H1 (cell line): ENCODE measurements around the gene EML5. TPM values are rescaled to one million over a fixed set of nuclear protein-coding genes. Genes with fewer than 3 reads are reported as not detected.

Experiments
- CTCF ChIA-PET: fragments of 300-600 bp; sonication (Branson Sonifier 250); formaldehyde crosslinking; loops from one replicate; lab custom pipeline; 2021; ENCODE audit not compliant: partially characterized antibody; lab: Charles Lee
- POLR2A ChIA-PET: fragments of 300-600 bp; sonication (Branson Sonifier 250); formaldehyde crosslinking; loops from one replicate; lab custom pipeline; 2021; ENCODE audit warnings: inconsistent platforms; ENCODE audit not compliant: partially characterized antibody; lab: Charles Lee
- DNase-seq, 2 experiments: peaks; one replicate each; pipeline versions ENCODE4 v3.0.0 to v3.0.0-alpha.2; 2010 to 2022; ENCODE audit warnings: low spot score in 2 of 2, low read depth in 1 of 2, mixed read lengths in 1 of 2
- FAIRE-seq: peaks from 2 replicates; lab custom pipeline; 2011; peaks lifted over from hg19 to GRCh38; lab: Jason Lieb, UNC
- H2AFZ ChIP-seq: 2 replicates; pipeline ENCODE4 v1.8.1; 2012; ENCODE audit warnings: low read length, inconsistent platforms
- H2AK5ac ChIP-seq: 2 replicates; pipeline ENCODE4 v1.6.1; 2013; ENCODE audit warnings: low read depth, low read length
- H2BK120ac ChIP-seq: replicated peaks from 2 replicates; pipeline ENCODE3; 2013; ENCODE audit warnings: low read depth, low read length, inconsistent platforms
- H2BK12ac ChIP-seq: 2 replicates; pipeline ENCODE4 v1.6.1; 2013; ENCODE audit warnings: low read depth, low read length
- H2BK15ac ChIP-seq: 2 replicates; pipeline ENCODE4 v1.6.1; 2013; ENCODE audit warnings: low read length
- H2BK20ac ChIP-seq: 2 replicates; pipeline ENCODE4 v1.6.1; 2013; ENCODE audit warnings: low read length
- H2BK5ac ChIP-seq: 2 replicates; pipeline ENCODE4 v1.6.1; 2013; ENCODE audit warnings: low read depth, low read length
- H3K14ac ChIP-seq: 2 replicates; pipeline ENCODE4 v1.6.1; 2013; ENCODE audit warnings: inconsistent platforms; ENCODE audit not compliant: insufficient read length
- H3K18ac ChIP-seq: 2 replicates; pipeline ENCODE4 v1.6.1; 2013; ENCODE audit warnings: low read length; ENCODE audit errors: extremely low read depth
- H3K23ac ChIP-seq: 2 replicates; pipeline ENCODE4 v1.6.1; 2013; ENCODE audit warnings: inconsistent platforms; ENCODE audit not compliant: insufficient read length
- H3K23me2 ChIP-seq: 2 replicates; pipeline ENCODE4 v1.6.1; 2013; ENCODE audit warnings: low read depth, low read length
- H3K27ac ChIP-seq: 2 replicates; pipeline ENCODE4 v1.6.1; 2011; ENCODE audit warnings: low read depth, low read length, inconsistent platforms
- H3K27me3 ChIP-seq, 4 experiments: replicated peaks in 1 of 4; 1 replicate in 1 of 4; 2 replicates in 3 of 4; pipeline versions ENCODE4 v1.6.1 to v1.8.1; 2011 to 2013; ENCODE audit warnings: low read length in 3 of 4, mild to moderate bottlenecking in 3 of 4, inconsistent platforms in 2 of 4, mixed read lengths in 2 of 4, moderate library complexity in 1 of 4; ENCODE audit not compliant: control insufficient read depth in 3 of 4, insufficient read depth in 3 of 4; ENCODE audit errors: extremely low read depth in 1 of 4
- H3K36me3 ChIP-seq, 4 experiments: 2 replicates each; pipeline versions ENCODE4 v1.6.1 to v1.8.1; 2011 to 2013; ENCODE audit warnings: mild to moderate bottlenecking in 4 of 4, low read length in 3 of 4, moderate library complexity in 2 of 4, control low read depth in 1 of 4, inconsistent platforms in 1 of 4; ENCODE audit not compliant: insufficient read depth in 4 of 4, control insufficient read depth in 2 of 4
- H3K4ac ChIP-seq: replicated peaks from 2 replicates; pipeline ENCODE3; 2013; ENCODE audit warnings: low read length, low read depth, mixed read lengths, inconsistent platforms; ENCODE audit not compliant: insufficient read length
- H3K4me1 ChIP-seq, 4 experiments: replicated peaks in 1 of 4; 1 replicate in 1 of 4; 2 replicates in 3 of 4; pipeline versions ENCODE4 v1.6.1 to v1.8.1; 2011 to 2013; ENCODE audit warnings: low read length in 3 of 4, inconsistent platforms in 2 of 4, mixed read lengths in 1 of 4; ENCODE audit not compliant: insufficient read depth in 4 of 4, control insufficient read depth in 3 of 4
- H3K4me2 ChIP-seq, 2 experiments: 2 replicates each; pipeline versions ENCODE4 v1.6.1 to v1.8.1; 2011 to 2013; ENCODE audit warnings: low read depth in 2 of 2, low read length in 2 of 2, control low read depth in 1 of 2, inconsistent platforms in 1 of 2, mild to moderate bottlenecking in 1 of 2; ENCODE audit not compliant: insufficient read depth in 1 of 2
- H3K4me3 ChIP-seq, 4 experiments: fragments of 200-600, 300-600 bp in 1 of 4; sonication (generic), shearing (Covaris generic), sonication (Bioruptor Twin) in 1 of 4; 2 replicates each; pipeline versions ENCODE4 v1.5.1 to v1.8.1; 2011 to 2016; ENCODE audit warnings: low read length in 4 of 4, low read depth in 3 of 4, control low read depth in 2 of 4, inconsistent platforms in 2 of 4, mild to moderate bottlenecking in 2 of 4, mixed read lengths in 1 of 4, moderate library complexity in 1 of 4; ENCODE audit not compliant: insufficient read depth in 2 of 4; ENCODE audit errors: extremely low read depth in 1 of 4
- H3K56ac ChIP-seq: replicated peaks from 2 replicates; pipeline ENCODE3; 2013; ENCODE audit warnings: low read depth, mild to moderate bottlenecking, mixed read lengths, low read length, inconsistent platforms; ENCODE audit not compliant: insufficient read length
- H3K79me1 ChIP-seq: 2 replicates; pipeline ENCODE4 v1.6.1; 2013; ENCODE audit warnings: low read depth, low read length, control low read depth
- H3K79me2 ChIP-seq, 2 experiments: 2 replicates each; pipeline versions ENCODE4 v1.6.1 to v1.8.1; 2012 to 2013; ENCODE audit warnings: low read length in 2 of 2, mild to moderate bottlenecking in 2 of 2, inconsistent platforms in 1 of 2; ENCODE audit not compliant: insufficient read depth in 2 of 2, control insufficient read depth in 1 of 2
- H3K9ac ChIP-seq, 4 experiments: replicated peaks in 1 of 4; 1 replicate in 1 of 4; 2 replicates in 3 of 4; pipeline versions ENCODE4 v1.6.1 to v1.8.1; 2011 to 2013; ENCODE audit warnings: low read depth in 3 of 4, low read length in 3 of 4, control low read depth in 2 of 4, mild to moderate bottlenecking in 2 of 4, moderate library complexity in 2 of 4, inconsistent platforms in 1 of 4; ENCODE audit errors: extremely low read depth in 1 of 4
- H3K9me3 ChIP-seq, 2 experiments: 2 replicates each; pipeline versions ENCODE4 v1.6.1 to v1.8.1; 2012 to 2013; ENCODE audit warnings: mild to moderate bottlenecking in 2 of 2, moderate library complexity in 2 of 2, control low read depth in 1 of 2, inconsistent platforms in 1 of 2, low read depth in 1 of 2, low read length in 1 of 2, mixed read lengths in 1 of 2; ENCODE audit not compliant: insufficient read depth in 2 of 2
- H4K20me1 ChIP-seq, 2 experiments: replicated peaks in 1 of 2; 2 replicates each; pipeline versions ENCODE3 to v1.8.1; 2011 to 2013; ENCODE audit warnings: inconsistent platforms in 2 of 2, low read length in 2 of 2, mild to moderate bottlenecking in 1 of 2; ENCODE audit not compliant: insufficient read depth in 2 of 2, control insufficient read depth in 1 of 2
- H4K5ac ChIP-seq: 2 replicates; pipeline ENCODE4 v1.6.1; 2013; ENCODE audit warnings: low read length, low read depth, mixed read lengths, inconsistent platforms; ENCODE audit not compliant: insufficient read length
- H4K8ac ChIP-seq: 2 replicates; pipeline ENCODE4 v1.8.0; 2013; ENCODE audit warnings: mild to moderate bottlenecking, moderate library complexity, low read length, inconsistent platforms; ENCODE audit not compliant: insufficient read depth; ENCODE audit errors: extremely low read depth
- H4K91ac ChIP-seq: replicated peaks from 2 replicates; pipeline ENCODE3; 2013; ENCODE audit warnings: low read length, mixed read lengths, inconsistent platforms; ENCODE audit not compliant: insufficient read length
- CEBPB ChIP-seq: IDR thresholded peaks from 2 replicates; pipeline ENCODE4 v1.6.1; 2012; ENCODE audit warnings: low read depth, low read length
- PHF8 ChIP-seq: fragments of 200-600 bp; sonication (generic); conservative IDR thresholded peaks from 2 replicates; pipeline ENCODE4 v1.7.1; 2012; ENCODE audit warnings: low read depth, mild to moderate bottlenecking, inconsistent platforms, low read length, moderate library complexity
- WGBS, 2 experiments: shearing (Covaris generic) in 1 of 2; methylation state at CpG; one replicate each; pipeline versions ENCODE4 v1.1.6 to v1.1.7; 2013 to 2015; ENCODE audit warnings: low lambda C conversion rate in 2 of 2, mixed read lengths in 2 of 2, inconsistent platforms in 1 of 2, low coverage in 1 of 2, missing lambda C conversion rate in 1 of 2; ENCODE audit not compliant: insufficient replicate concordance in 2 of 2, insufficient coverage in 1 of 2, insufficient read length in 1 of 2; ENCODE audit errors: extremely low coverage in 1 of 2, missing lambda C conversion rate in 1 of 2; 5-methylcytosine and 5-hydroxymethylcytosine counted together
- polyA plus RNA-seq, 7 experiments: library from polyadenylated mRNA; depleted of rRNA in 3 of 7; stranded (reverse) in 5 of 7; unstranded in 2 of 7; fragments of >200 nt in 5 of 7; fragments of 200-250 nt in 2 of 7; gene quantifications; 1 replicate in 5 of 7; 2 replicates in 1 of 7; 4 replicates in 1 of 7; pipeline versions ENCODE4 v1.2.1 to v1.2.3, GENCODE V29; 2011 to 2013; ENCODE audit warnings: missing spikeins in 2 of 7, mixed read lengths in 2 of 7
- total RNA-seq: library from RNA; stranded (reverse); fragmentation: NEBNext Ultra II Directional; extraction: Animal tissue kit (Norgen Biotek cat#: 25700); gene quantifications from 2 replicates; pipeline ENCODE4 v1.2.1, GENCODE V29; 2021

The EML5 gene
- total and polyA plus RNA-seq, 2 of the 8 experiments (the other 6 are each of a cell fraction or from before 2014, with no cell fraction given), result 0.39 to 0.88 TPM

DNA sequence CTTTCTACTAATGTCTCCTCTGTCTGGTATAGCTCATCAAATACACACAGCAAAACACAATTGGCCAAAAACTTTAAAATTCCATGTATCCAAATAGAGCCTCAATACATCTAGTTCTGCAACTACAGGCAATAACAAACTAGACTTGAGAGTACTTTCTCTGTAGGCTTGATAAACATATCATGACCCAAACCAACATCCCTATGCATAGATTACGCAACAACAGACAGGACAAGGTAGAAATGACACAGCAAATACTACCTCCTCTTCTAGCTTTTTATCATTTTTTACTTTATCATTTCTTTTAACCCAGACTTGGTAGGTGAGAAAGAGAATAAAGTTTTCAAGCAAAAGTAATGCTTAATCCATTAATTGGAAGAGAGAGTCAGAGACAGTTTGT is 41.8 kb downstream of the EML5 start:
- Histone ChIP-seq H3K79me1 (no peaks in the 10 kb centered on the region), H3K18ac (no peak overlapping the region), H2BK15ac (no peak overlapping the region), H2BK12ac (no peak overlapping the region), H3K23me2 (no peaks in the 10 kb centered on the region), H3K4me1 (no peaks in the 10 kb centered on the region), H4K91ac (no peak overlapping the region), H3K36me3 (no peaks in the 10 kb centered on the region), H3K23ac (no peak overlapping the region), H3K9ac (no peak overlapping the region), H3K14ac (no peak overlapping the region), H3K27me3 (no peaks in the 10 kb centered on the region), H3K27ac (no peak overlapping the region), H2BK5ac (no peak overlapping the region), H4K20me1 (no peaks in the 10 kb centered on the region), H2BK120ac (no peak overlapping the region), H2AFZ (no peak overlapping the region), H3K56ac (no peak overlapping the region), H3K4me3 (no peak overlapping the region), H2AK5ac (no peak overlapping the region), H3K9me3 (no peaks in the 10 kb centered on the region), H3K79me2 (no peaks in the 10 kb centered on the region), H4K8ac (no peak overlapping the region), H2BK20ac (no peak overlapping the region), H3K4me2 (no peak overlapping the region), H3K4ac (no peak overlapping the region), H4K5ac (no peak overlapping the region)
- 84% methylated on average over 1 of the region's 1 CpG; no CpG with 5 or more reads in 1 of the 2 experiments for WGBS, 2 experiments
- FAIRE-seq, result no peak
- ChIA-PET POLR2A (no interaction called here), CTCF (interaction anchor here (0.8 to 2.1 kb wide), 7 partner anchors 9 to 179 kb away, joined by 3 to 9 read pairs (median 3); no protein-coding TSS in a partner anchor)
- peak; percentile 95 for TF ChIP-seq CEBPB
- no peak for TF ChIP-seq PHF8
- DNase-seq, result no peak
